ENCODE results near the gene DHDDS. TPM values are rescaled to one million over a fixed set of nuclear protein-coding genes. Genes with fewer than 3 reads are reported as not detected.

DHDDS gene, protein sequence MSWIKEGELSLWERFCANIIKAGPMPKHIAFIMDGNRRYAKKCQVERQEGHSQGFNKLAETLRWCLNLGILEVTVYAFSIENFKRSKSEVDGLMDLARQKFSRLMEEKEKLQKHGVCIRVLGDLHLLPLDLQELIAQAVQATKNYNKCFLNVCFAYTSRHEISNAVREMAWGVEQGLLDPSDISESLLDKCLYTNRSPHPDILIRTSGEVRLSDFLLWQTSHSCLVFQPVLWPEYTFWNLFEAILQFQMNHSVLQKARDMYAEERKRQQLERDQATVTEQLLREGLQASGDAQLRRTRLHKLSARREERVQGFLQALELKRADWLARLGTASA
- 20.4 to 28.4 TPM (median 22.1 TPM) in 5 replicates for total RNA-seq (2022; extraction: Qiagen RNA extraction; ENCODE audit: low read depth)

DNA sequence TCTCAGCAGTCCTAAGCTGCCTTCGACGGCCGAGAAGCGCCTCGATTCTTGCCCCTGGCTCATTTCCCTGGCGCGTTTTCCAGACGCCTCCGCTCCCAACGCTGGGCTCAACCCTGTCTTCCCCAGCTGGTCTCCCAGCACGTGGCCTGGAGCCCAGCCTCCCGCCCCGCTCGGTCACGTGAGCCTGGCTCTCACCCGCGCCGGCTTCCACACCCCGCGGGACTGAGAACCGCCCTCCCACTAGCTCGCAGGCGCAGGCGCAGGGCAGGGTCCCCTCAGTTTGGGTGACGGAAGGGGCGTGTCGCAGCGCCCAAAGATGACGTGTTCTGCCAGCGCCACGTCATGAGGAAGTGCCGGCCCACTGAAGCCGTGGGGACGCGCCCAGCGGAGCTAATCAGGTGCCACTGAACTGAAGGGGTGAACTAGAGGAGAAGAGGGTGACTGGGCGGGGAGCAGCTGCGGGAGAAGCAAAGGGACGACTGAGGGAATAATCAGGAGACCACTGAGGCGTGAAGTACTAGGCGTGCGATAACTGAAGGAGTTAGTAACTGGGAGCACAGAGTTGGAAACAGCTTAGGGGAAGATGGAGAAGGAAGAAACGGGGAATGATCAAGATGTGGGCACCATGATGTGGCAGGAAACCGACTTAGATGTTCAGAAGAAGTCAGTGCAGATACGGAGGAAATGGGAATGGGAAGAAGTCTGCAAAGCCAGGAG is at the start of gene DHDDS:
Gene DHDDS (plus strand): TSS at position 343 of the 717 bp plus-strand sequence. CDS start 625 bp downstream, outside the sequence.

DNA sequence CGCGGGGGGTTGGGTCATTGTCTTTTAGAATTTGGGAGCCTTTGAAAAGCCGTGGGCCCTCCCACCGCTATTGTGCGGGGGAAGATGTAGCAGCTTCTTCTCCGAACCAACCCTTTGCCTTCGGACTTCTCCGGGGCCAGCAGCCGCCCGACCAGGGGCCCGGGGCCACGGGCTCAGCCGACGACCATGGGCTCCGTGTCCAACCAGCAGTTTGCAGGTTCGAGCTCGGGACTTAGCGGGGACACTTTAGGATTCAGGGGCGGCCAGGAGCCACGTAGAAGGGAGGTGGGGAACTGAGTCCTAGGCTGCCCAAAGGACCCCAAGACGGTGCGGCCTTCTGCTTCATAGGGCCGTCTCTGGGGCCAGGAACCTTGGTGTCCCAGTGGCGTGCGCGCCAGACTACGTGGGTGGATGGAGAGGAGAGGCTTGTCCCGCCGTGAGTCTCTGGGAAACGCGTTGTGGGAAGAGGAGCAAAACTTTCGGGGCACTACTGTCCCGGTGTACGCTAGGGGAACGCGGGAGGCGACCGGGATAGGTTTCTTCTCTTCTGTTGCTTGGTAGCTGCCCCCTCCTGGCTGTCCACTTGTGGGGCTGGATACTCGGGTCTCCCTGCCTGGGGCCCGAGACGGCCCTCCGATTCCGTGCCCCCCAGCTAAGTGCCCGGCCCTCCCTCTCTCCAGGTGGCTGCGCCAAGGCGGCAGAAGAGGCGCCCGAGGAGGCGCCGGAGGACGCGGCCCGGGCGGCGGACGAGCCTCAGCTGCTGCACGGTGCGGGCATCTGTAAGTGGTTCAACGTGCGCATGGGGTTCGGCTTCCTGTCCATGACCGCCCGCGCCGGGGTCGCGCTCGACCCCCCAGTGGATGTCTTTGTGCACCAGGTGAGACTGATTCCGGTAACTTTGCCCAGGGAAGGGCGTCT is 21.2 kb upstream of the DHDDS start, which contains the start of gene LIN28A:
Gene LIN28A (plus strand): TSS at position 112 of the 918 bp plus-strand sequence. CDS start 75 bp downstream, at position 187.

DNA sequence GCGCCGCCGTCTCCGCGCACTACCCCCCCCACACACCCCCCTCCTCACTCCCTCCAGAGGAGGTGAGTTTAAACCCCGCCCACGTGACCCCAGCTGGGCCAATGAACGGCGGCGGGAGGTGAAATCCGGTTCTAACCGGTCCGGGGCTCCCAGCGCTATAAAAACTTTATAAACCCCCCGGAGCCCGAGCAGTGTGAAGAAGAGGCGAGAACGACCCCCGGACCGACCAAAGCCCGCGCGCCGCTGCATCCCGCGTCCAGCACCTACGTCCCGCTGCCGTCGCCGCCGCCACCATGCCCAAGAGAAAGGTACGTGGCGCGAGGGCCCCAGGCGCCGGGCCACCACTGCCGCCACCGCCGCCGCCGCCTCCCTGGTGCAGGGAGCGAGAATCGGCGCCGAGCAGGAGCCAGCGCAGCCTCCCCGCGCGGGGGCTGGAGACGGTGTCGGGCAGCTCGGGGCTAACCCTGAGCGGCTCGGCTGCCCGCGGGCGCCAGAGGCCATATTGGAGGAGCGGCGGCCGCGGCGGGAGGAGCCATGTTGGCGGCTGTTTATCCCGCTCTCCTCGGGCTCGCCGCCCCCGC is 40.3 kb downstream of the DHDDS start, which contains the start of gene HMGN2:
Gene HMGN2 (plus strand): TSS at position 121 of the 581 bp plus-strand sequence. CDS start 173 bp downstream, at position 294.

Other genes with a start within 250 kb of the DHDDS start
- gene CATSPER4, start 241.7 kb upstream of the DHDDS start, total RNA-seq (2022; extraction: Qiagen RNA extraction; ENCODE audit: low read depth): not detected in 5 replicates
- gene CEP85, start 198.1 kb upstream of the DHDDS start, total RNA-seq (2022; extraction: Qiagen RNA extraction; ENCODE audit: low read depth): 12.4 to 14.7 TPM (median 13.9 TPM) in 5 replicates
- 115 to 171 TPM (median 156 TPM) in 5 replicates for gene SH3BGRL3, start 152.2 kb upstream of the DHDDS start, total RNA-seq (2022; extraction: Qiagen RNA extraction; ENCODE audit: low read depth)
- 13.0 to 16.9 TPM (median 16.7 TPM) in 5 replicates for gene UBXN11, start 125.7 kb upstream of the DHDDS start, total RNA-seq (2022; extraction: Qiagen RNA extraction; ENCODE audit: low read depth)
- gene CD52, start 114.4 kb upstream of the DHDDS start, total RNA-seq (2022; extraction: Qiagen RNA extraction; ENCODE audit: low read depth): not detected in 5 replicates
- 1.6 to 2.3 TPM (median 1.7 TPM) in 5 replicates for gene CRYBG2, start 78.2 kb upstream of the DHDDS start, total RNA-seq (2022; extraction: Qiagen RNA extraction; ENCODE audit: low read depth)
- gene ZNF683, start 59.6 kb upstream of the DHDDS start, total RNA-seq (2022; extraction: Qiagen RNA extraction; ENCODE audit: low read depth): not detected in 5 replicates
- gene LIN28A, start 21.5 kb upstream of the DHDDS start, total RNA-seq (2022; extraction: Qiagen RNA extraction; ENCODE audit: low read depth): not detected in 5 replicates
- gene HMGN2, start 40.1 kb downstream of the DHDDS start, total RNA-seq (2022; extraction: Qiagen RNA extraction; ENCODE audit: low read depth): 345 to 395 TPM (median 355 TPM) in 5 replicates
- 15.0 to 18.3 TPM (median 17.4 TPM) in 5 replicates for gene RPS6KA1, start 97.4 kb downstream of the DHDDS start, total RNA-seq (2022; extraction: Qiagen RNA extraction; ENCODE audit: low read depth)

Data from A549 treated with CpdA at 1 μM for 4 hours (cell line).